Measurements from ENCODE around the gene CNIH2. TPM values are rescaled to one million over a fixed set of nuclear protein-coding genes. Genes with fewer than 3 reads are reported as not detected.

Gene CNIH2
- total and polyA plus RNA-seq, 2 of the 13 experiments (the other 11 are each of a cell fraction or from before 2014, with no cell fraction given): 0.60 to 0.69 TPM

GRCh38 chr11:66313321-66314185, 35.6 kb downstream of the CNIH2 start:
- Histone ChIP-seq H2AFZ (ENCODE audit: low read length) (no peak overlapping the region), H3K79me2 (ENCODE audit: insufficient read depth, low read length) (no peaks in the 10 kb centered on the region), H3K4me1 (ENCODE audit: insufficient read depth, low read length) (peaks cover 57% of the 10 kb centered on the region), H4K20me1 (ENCODE audit: insufficient read depth, low read length) (no peaks in the 10 kb centered on the region), H3K9ac (ENCODE audit: insufficient read depth, low read depth, low read length) (peak overlapping the region; percentile 83), H3K9me3 (ENCODE audit: low read length) (no peaks in the 10 kb centered on the region), H3K27ac (ENCODE audit: extremely low read length, insufficient read depth, low read length) (peak overlapping the region; percentile 97), H3K36me3 (replicated peaks in 1 of 2; ENCODE audit: control insufficient read depth in 1 of 2, insufficient read depth in 2 of 2, low read length in 2 of 2) (no peaks in the 10 kb centered on the region), H3K27me3 (ENCODE audit: control insufficient read depth in 1 of 2, insufficient read depth in 2 of 2, low read length in 2 of 2) (0 out of 5 replicates have a peak, but pooled peaks cover 0 to 3% of the 10 kb centered on the region in 2 experiments), H3K4me2 (ENCODE audit: low read depth, low read length) (peak overlapping the region; percentile 89), H3K4me3 (replicated peaks in 1 of 3; ENCODE audit: insufficient read depth in 1 of 3, low read depth in 2 of 3, low read length in 3 of 3) (peak overlapping the region; percentile 67 to 93 (median 71))
- FAIRE-seq (peak; percentile 50), DNase-seq (ENCODE audit: low spot score) (peak; percentile 69), ATAC-seq (peak; percentile 11)
- in situ Hi-C loops (cut with HindIII; ENCODE audit: extremely low pct_ligation_motif_present, low pct_unique_long_range_greater_than_20kb) (no loop called here), intact Hi-C loops (cut with micrococcal nuclease; ENCODE audit: unreplicated experiment) (loop anchor here (10.0 kb wide), 1 partner anchor 71 kb away; no protein-coding TSS in a partner anchor)
- POLR2A ChIA-PET: interaction anchor here (0.8 to 5.2 kb wide), 27 partner anchors 8 to 529 kb away, joined by 3 to 121 read pairs (median 9); partner anchors contain the start of genes B4GAT1, BANF1, BRMS1 and CCDC85B
- 5% methylated on average over 6 of the region's 38 CpGs for WGBS (ENCODE audit: low lambda C conversion rate)
- BruUV-seq (replicated peaks): TSS peak; percentile 85
- CTCF ChIA-PET (ENCODE audit: low intra/inter-chr PET ratio, low total read pairs): interaction anchor here (2.8 to 4.2 kb wide), 2 partner anchors 8 to 23 kb away, joined by 24 to 32 read pairs; partner anchors contain the start of gene RIN1
- TF ChIP-seq TIGD3 (CRISPR knock-in tag; IDR thresholded peaks at IDR 0.05; ENCODE audit: borderline replicate concordance): 0 out of 2 replicates have a peak, but pooled peaks have one; percentile 26
- TF ChIP-seq DNMT1 (CRISPR knock-in tag; IDR thresholded peaks at IDR 0.05): 0 out of 2 replicates have a peak, but pooled peaks have one; percentile 8
- peak; percentile 68 to 74; a peak in 3 of 4 replicates for TF ChIP-seq HMGXB4 (CRISPR knock-in tag; IDR thresholded peaks at IDR 0.05; ENCODE audit: borderline replicate concordance in 1 of 2, low read depth in 1 of 2)
- TF ChIP-seq PHF8 (CRISPR knock-in tag; IDR thresholded peaks at IDR 0.05): peak; percentile 74
- peak; percentile 45; the same call in 1 of the 2 replicates for TF ChIP-seq ARID4A (CRISPR knock-in tag; IDR thresholded peaks at IDR 0.05; ENCODE audit: borderline replicate concordance)
- no peak for TF ChIP-seq RFX1 (IDR thresholded peaks at IDR 0.05)
- 0 out of 2 replicates have a peak, but pooled peaks have one; percentile 12 for TF ChIP-seq CAMTA2 (CRISPR knock-in tag; IDR thresholded peaks at IDR 0.05; ENCODE audit: borderline replicate concordance)
- TF ChIP-seq ADNP (CRISPR knock-in tag; IDR thresholded peaks at IDR 0.05): no peak
- peak; percentile 44; the same call in 1 of the 2 replicates for TF ChIP-seq TAF1 (CRISPR knock-in tag; IDR thresholded peaks at IDR 0.05)
- no peak for TF ChIP-seq ZNF317 (CRISPR knock-in tag; IDR thresholded peaks at IDR 0.05)

Measured in HepG2 (cell line).